MCF 10A (cell line): Measurements from ENCODE around the gene ZNF768. TPM values are rescaled to one million over a fixed set of nuclear protein-coding genes. Genes with fewer than 3 reads are reported as not detected.

Source experiments
- BruUV-seq: library from RNA; stranded (reverse); fragments of 400-500 nt; replicated peaks from 2 replicates; lab custom pipeline; 2021; lab: Mats Ljungman, UMichigan
- CTCF ChIA-PET: fragments of 300-600 bp; sonication (Branson Sonifier 250); formaldehyde crosslinking; extraction: SDS; loops from one replicate; lab custom pipeline; 2021; ENCODE audit warnings: antibody characterized with exemption, inconsistent platforms; lab: Yijun Ruan, JAX
- POLR2A ChIA-PET: fragments of 300-600, 350-650 bp; sonication (Branson Sonifier 250); formaldehyde crosslinking; extraction: SDS; loops from one replicate; lab custom pipeline; 2020; ENCODE audit warnings: antibody characterized with exemption, inconsistent platforms; lab: Yijun Ruan, JAX
- DNase-seq: peaks from one replicate; pipeline ENCODE4 v3.0.0-alpha.2; 2018; ENCODE audit not compliant: unreplicated experiment
- H3K27ac Mint-ChIP-seq: one replicate; pipeline ENCODE4 v1.8.0; 2022; ENCODE audit warnings: mild to moderate bottlenecking, low read depth, mixed read lengths; ENCODE audit not compliant: unreplicated experiment
- H3K27me3 Mint-ChIP-seq: one replicate; pipeline ENCODE4 v1.8.0; 2022; ENCODE audit warnings: mixed read lengths; ENCODE audit not compliant: insufficient read depth, unreplicated experiment
- H3K36me3 Mint-ChIP-seq: one replicate; pipeline ENCODE4 v1.8.0; 2022; ENCODE audit warnings: mild to moderate bottlenecking, moderate library complexity, mixed read lengths; ENCODE audit not compliant: insufficient read depth, unreplicated experiment
- H3K4me1 Mint-ChIP-seq: one replicate; pipeline ENCODE4 v1.8.0; 2022; ENCODE audit warnings: mixed read lengths; ENCODE audit not compliant: insufficient read depth, unreplicated experiment
- H3K4me3 Mint-ChIP-seq: one replicate; pipeline ENCODE4 v1.8.0; 2022; ENCODE audit warnings: mild to moderate bottlenecking, moderate library complexity, mixed read lengths; ENCODE audit not compliant: unreplicated experiment
- H3K9me3 Mint-ChIP-seq: one replicate; pipeline ENCODE4 v1.8.0; 2022; ENCODE audit warnings: mixed read lengths; ENCODE audit not compliant: unreplicated experiment
- intact Hi-C: fragments of 100-400 bp; cut with micrococcal nuclease; formaldehyde crosslinking; loops from 2 replicates; pipeline ENCODE4 v1.14.1; 2022
- total RNA-seq: library from RNA; stranded (reverse); gene quantifications from 2 replicates; pipeline ENCODE4 v1.2.3, GENCODE V29; 2022
- TF ChIP-seq, protein P1 (sequence below): fragments of 200-600 bp; IDR thresholded peaks from one replicate; pipeline ENCODE4 v1.8.0; 2022; ENCODE audit warnings: antibody characterized with exemption, mild to moderate bottlenecking; ENCODE audit not compliant: unreplicated experiment

ZNF768 gene
- total RNA-seq, 1 experiment from 2014 or later, result 39.3 TPM

DNA sequence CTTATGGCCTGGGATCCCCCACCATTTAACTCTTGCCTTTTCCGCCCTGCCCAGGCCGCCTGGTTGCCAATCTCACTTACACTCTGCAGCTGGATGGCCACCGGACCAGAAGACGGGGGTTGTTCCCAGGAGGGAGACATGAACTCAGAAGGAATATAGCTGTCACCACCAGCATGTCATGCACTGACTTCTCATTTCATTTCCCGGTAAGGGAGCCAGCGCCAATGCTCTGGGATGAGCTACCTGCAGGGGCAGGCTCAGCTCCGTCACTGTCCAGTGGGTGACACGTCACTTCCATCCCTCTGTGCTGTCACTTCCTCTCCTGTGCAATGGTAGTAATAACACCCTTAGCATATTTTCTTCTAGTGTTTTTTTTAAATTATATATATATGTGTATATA, 27.1 kb downstream of the ZNF768 start:
- H3K27me3 Mint-ChIP-seq, result no peaks in the 10 kb centered on the region
- ChIA-PET POLR2A (no interaction called here), CTCF (interaction anchor here (0.6 to 1.8 kb wide), 3 partner anchors 11 to 130 kb away, joined by 3 to 5 read pairs (median 3); no protein-coding TSS in a partner anchor)
- no peak for DNase-seq
- no peaks in the 10 kb centered on the region for H3K4me1 Mint-ChIP-seq
- no peaks in the 10 kb centered on the region for H3K9me3 Mint-ChIP-seq
- H3K27ac Mint-ChIP-seq, result no peak overlapping the region
- intact Hi-C loops, result no loop called here
- TF ChIP-seq, protein P1, sequence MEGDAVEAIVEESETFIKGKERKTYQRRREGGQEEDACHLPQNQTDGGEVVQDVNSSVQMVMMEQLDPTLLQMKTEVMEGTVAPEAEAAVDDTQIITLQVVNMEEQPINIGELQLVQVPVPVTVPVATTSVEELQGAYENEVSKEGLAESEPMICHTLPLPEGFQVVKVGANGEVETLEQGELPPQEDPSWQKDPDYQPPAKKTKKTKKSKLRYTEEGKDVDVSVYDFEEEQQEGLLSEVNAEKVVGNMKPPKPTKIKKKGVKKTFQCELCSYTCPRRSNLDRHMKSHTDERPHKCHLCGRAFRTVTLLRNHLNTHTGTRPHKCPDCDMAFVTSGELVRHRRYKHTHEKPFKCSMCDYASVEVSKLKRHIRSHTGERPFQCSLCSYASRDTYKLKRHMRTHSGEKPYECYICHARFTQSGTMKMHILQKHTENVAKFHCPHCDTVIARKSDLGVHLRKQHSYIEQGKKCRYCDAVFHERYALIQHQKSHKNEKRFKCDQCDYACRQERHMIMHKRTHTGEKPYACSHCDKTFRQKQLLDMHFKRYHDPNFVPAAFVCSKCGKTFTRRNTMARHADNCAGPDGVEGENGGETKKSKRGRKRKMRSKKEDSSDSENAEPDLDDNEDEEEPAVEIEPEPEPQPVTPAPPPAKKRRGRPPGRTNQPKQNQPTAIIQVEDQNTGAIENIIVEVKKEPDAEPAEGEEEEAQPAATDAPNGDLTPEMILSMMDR, result no peak
- H3K4me3 Mint-ChIP-seq, result no peak overlapping the region
- no TSS peak for BruUV-seq
- H3K36me3 Mint-ChIP-seq, result no peaks in the 10 kb centered on the region

DNA sequence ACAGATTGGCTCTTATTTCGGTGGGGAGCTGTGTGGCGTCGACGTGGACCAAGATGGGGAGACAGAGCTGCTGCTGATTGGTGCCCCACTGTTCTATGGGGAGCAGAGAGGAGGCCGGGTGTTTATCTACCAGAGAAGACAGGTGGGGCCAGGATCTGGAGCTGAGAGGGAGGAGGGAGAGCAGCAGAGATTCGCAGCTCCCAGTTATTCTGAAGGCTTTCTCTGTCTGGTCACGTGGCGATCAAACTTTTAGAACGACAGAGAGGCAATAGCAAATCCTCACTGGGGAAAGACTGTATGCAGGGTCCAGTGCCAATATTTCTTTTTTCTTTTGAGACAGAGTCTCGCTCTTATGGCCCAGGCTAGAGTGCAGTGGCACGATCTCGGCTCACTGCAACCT, 31.7 kb downstream of the ZNF768 start:
- no peak overlapping the region for H3K4me3 Mint-ChIP-seq
- no peaks in the 10 kb centered on the region for H3K27me3 Mint-ChIP-seq
- H3K36me3 Mint-ChIP-seq, result peaks cover 5% of the 10 kb centered on the region
- H3K4me1 Mint-ChIP-seq, result peaks cover 15% of the 10 kb centered on the region
- intact Hi-C loops, result no loop called here
- ChIA-PET CTCF (no interaction called here), POLR2A (interaction anchor here (1.0 kb wide), 1 partner anchor 33 kb away, joined by 3 read pairs; no protein-coding TSS in a partner anchor)
- no TSS peak for BruUV-seq
- DNase-seq, result no peak
- H3K27ac Mint-ChIP-seq, result no peak overlapping the region
- TF ChIP-seq, protein P1, result no peak
- H3K9me3 Mint-ChIP-seq, result no peaks in the 10 kb centered on the region

DNA sequence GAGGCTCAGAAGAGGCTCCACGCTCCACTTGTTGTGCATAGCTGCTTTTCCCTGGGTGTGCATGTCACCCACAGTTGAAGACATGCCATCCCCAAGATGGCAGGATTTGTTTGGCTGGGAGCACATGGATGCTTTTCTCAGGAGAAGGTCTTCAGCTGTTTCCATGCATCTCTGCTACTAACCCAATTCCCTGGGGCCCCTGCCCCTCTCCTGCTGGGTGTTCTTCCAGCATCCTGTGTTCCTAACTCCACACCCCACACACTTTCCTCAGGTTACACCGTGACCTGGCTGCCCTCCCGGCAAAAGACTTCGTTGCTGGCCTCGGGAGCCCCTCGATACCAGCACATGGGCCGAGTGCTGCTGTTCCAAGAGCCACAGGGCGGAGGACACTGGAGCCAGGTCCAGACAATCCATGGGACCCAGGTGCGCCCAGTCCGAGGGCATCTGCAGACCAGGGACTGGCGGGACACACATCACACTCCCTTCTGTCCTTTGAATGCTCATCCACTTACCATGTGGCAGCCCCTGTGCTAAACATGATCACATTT, 32.4 kb downstream of the ZNF768 start:
- Mint-ChIP-seq H3K9me3 (no peaks in the 10 kb centered on the region), H3K27me3 (no peaks in the 10 kb centered on the region)
- POLR2A ChIA-PET, result interaction anchor here (1.1 kb wide), 1 partner anchor 33 kb away, joined by 3 read pairs; no protein-coding TSS in a partner anchor

DNA sequence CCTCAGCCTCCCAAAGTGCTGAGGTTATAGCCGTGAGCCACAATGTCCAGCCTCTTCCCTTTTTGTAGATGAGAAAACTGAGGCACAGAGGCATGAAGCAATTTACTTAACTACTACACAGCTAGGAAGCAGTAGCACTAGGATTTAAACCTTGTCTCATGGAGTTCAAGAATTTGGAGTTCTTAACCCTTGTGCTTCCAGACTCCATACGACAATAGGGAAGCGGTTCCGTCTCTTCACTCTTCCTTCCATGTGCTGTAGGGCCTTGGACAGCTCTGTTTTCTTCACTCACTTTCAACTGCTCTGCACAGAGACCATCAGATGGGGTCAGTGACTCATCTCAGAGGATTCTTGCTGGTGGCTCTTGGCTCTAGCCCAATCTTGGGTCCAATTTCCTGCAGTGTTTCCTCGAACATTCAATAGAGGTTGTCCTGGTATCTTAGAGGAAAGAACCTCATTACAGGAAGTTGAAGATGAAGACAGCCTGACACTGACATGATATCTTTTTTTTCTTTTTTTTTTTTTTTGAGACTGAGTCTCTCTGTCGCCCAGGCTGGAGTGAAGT, 34.5 kb downstream of the ZNF768 start:
- Mint-ChIP-seq H3K36me3 (peaks cover 5% of the 10 kb centered on the region), H3K9me3 (no peaks in the 10 kb centered on the region), H3K4me1 (peaks cover 20% of the 10 kb centered on the region), H3K4me3 (no peak overlapping the region), H3K27ac (no peak overlapping the region), H3K27me3 (no peaks in the 10 kb centered on the region)
- no TSS peak for BruUV-seq
- intact Hi-C loops, result loop anchor here (2.0 kb wide), 1 partner anchor 35 kb away; the partner anchor contains the start of gene ZNF768
- DNase-seq, result peak; percentile 82
- TF ChIP-seq, protein P1, result no peak
- POLR2A ChIA-PET, result interaction anchor here (0.6 to 2.9 kb wide), 5 partner anchors 34 to 423 kb away, joined by 3 to 11 read pairs (median 3); partner anchors contain the start of genes SEPHS2 and ZNF747
- CTCF ChIA-PET, result interaction anchor here (0.9 to 2.0 kb wide), 2 partner anchors 30 to 62 kb away, joined by 3 to 7 read pairs; partner anchors contain the start of gene DCTPP1

More for the DNA sequence above, 32.4 kb downstream of the ZNF768 start:
- DNase-seq, result no peak
- Mint-ChIP-seq H3K4me3 (no peak overlapping the region), H3K4me1 (peaks cover 16% of the 10 kb centered on the region), H3K27ac (no peak overlapping the region), H3K36me3 (peaks cover 5% of the 10 kb centered on the region)
- intact Hi-C loops, result no loop called here
- CTCF ChIA-PET, result interaction anchor here (0.6 to 1.0 kb wide), 2 partner anchors 10 to 26 kb away, joined by 3 read pairs; no protein-coding TSS in a partner anchor
- TF ChIP-seq, protein P1, result no peak
- no TSS peak for BruUV-seq
